ENCODE data around the gene CYBA.

The CYBA gene

GRCh38 chr16:88653596-88654362 lies 2.9 kb upstream of the CYBA start:
- TF ChIP-seq CTCF (IDR thresholded peaks at IDR 0.05; ENCODE audit: low read depth, low read length), result no peak
- DNase-seq (ENCODE audit: extremely low read depth, low read depth), result no peak

GRCh38 chr16:88653101-88653500 lies 2.2 kb upstream of the CYBA start:
- TF ChIP-seq CTCF (IDR thresholded peaks at IDR 0.05; ENCODE audit: low read depth, low read length), result no peak
- no peak for DNase-seq (ENCODE audit: extremely low read depth, low read depth)

GRCh38 chr16:88652762-88653063 lies 1.9 kb upstream of the CYBA start:
- no peak for DNase-seq (ENCODE audit: extremely low read depth, low read depth)
- TF ChIP-seq CTCF (IDR thresholded peaks at IDR 0.05; ENCODE audit: low read depth, low read length), result no peak

GRCh38 chr16:88651989-88652761 lies 1.3 kb upstream of the CYBA start:
- DNase-seq (ENCODE audit: extremely low read depth, low read depth), result no peak
- TF ChIP-seq CTCF (IDR thresholded peaks at IDR 0.05; ENCODE audit: low read depth, low read length), result no peak

GRCh38 chr16:88651276-88651988 lies 579 bp upstream of the CYBA start:
- DNase-seq (ENCODE audit: extremely low read depth, low read depth), result no peak

GRCh38 chr16:88649924-88650748 lies 717 bp downstream of the CYBA start:
- DNase-seq (ENCODE audit: extremely low read depth, low read depth), result no peak
- no peak for TF ChIP-seq CTCF (IDR thresholded peaks at IDR 0.05; ENCODE audit: low read depth, low read length)

More at GRCh38 chr16:88651276-88651988, 579 bp upstream of the CYBA start:
- TF ChIP-seq CTCF (IDR thresholded peaks at IDR 0.05; ENCODE audit: low read depth, low read length), result no peak

Measured in AG09319 (cell line).